Stimulated activated CD8-positive, alpha-beta memory T cell treated with anti-CD3 and anti-CD28 coated beads, Interleukin-7, amount 100 ng/mL, for 24 hours (primary cell): ENCODE data around the gene HS6ST1.

ENCODE experiments used
- DNase-seq: peaks from one replicate; pipeline ENCODE4 v3.0.0-alpha.2; 2020; ENCODE audit warnings: low read depth

The HS6ST1 gene

GRCh38 chr2:128310094-128310716 is 8.5 kb downstream of the HS6ST1 start:
- DNase-seq, result no peak

GRCh38 chr2:128309280-128310093 is 9.2 kb downstream of the HS6ST1 start:
- DNase-seq, result no peak

- DNase-seq, result no peak
Observed at GRCh38 chr2:128308889-128309279, 9.8 kb downstream of the HS6ST1 start.

GRCh38 chr2:128308284-128308731 is 10.4 kb downstream of the HS6ST1 start:
- DNase-seq, result no peak

- DNase-seq, result no peak
Observed at GRCh38 chr2:128307595-128307994, 11.1 kb downstream of the HS6ST1 start.

- no peak for DNase-seq
Observed at GRCh38 chr2:128306931-128307460, 11.7 kb downstream of the HS6ST1 start.

- no peak for DNase-seq
Observed at GRCh38 chr2:128306081-128306930, 12.4 kb downstream of the HS6ST1 start.

- no peak for DNase-seq
Observed at GRCh38 chr2:128305555-128306080, 13.1 kb downstream of the HS6ST1 start.

GRCh38 chr2:128304715-128305554 is 13.7 kb downstream of the HS6ST1 start:
- DNase-seq, result no peak

- DNase-seq, result no peak
Observed at GRCh38 chr2:128304330-128304714, 14.3 kb downstream of the HS6ST1 start.

GRCh38 chr2:128303911-128304310 is 14.8 kb downstream of the HS6ST1 start:
- no peak for DNase-seq

GRCh38 chr2:128303095-128303791 is 15.4 kb downstream of the HS6ST1 start:
- DNase-seq, result no peak

GRCh38 chr2:128302744-128303067 is 16.0 kb downstream of the HS6ST1 start:
- DNase-seq, result no peak

GRCh38 chr2:128302011-128302743 is 16.5 kb downstream of the HS6ST1 start:
- no peak for DNase-seq

GRCh38 chr2:128301501-128301966 is 17.1 kb downstream of the HS6ST1 start:
- no peak for DNase-seq

GRCh38 chr2:128301021-128301420 is 17.6 kb downstream of the HS6ST1 start:
- DNase-seq, result no peak

GRCh38 chr2:128300151-128301020 is 18.3 kb downstream of the HS6ST1 start:
- DNase-seq, result no peak

- DNase-seq, result no peak
Observed at GRCh38 chr2:128299628-128300027, 19.0 kb downstream of the HS6ST1 start.
